GM13977 (cell line): ENCODE results near the gene CFAP100.

Source experiments
- DNase-seq: peaks from one replicate; pipeline ENCODE4 v3.0.0; 2012; ENCODE audit warnings: low spot score
- in situ Hi-C: fragments of 300-500 bp; cut with MboI; formaldehyde crosslinking; loops from one replicate; pipeline ENCODE4 v1.12.0; 2022; ENCODE audit warnings: low sequenced_read_pairs, low pct_unique_long_range_greater_than_20kb, mixed read lengths, inconsistent platforms; ENCODE audit not compliant: unreplicated experiment
- TF ChIP-seq, protein P1 (sequence below): IDR thresholded peaks from 2 replicates; pipeline ENCODE4 v1.5.1; 2012; ENCODE audit warnings: mild to moderate bottlenecking, control low read depth; ENCODE audit not compliant: insufficient read depth; ENCODE audit errors: extremely low read depth, missing control alignments

CFAP100 gene

DNA sequence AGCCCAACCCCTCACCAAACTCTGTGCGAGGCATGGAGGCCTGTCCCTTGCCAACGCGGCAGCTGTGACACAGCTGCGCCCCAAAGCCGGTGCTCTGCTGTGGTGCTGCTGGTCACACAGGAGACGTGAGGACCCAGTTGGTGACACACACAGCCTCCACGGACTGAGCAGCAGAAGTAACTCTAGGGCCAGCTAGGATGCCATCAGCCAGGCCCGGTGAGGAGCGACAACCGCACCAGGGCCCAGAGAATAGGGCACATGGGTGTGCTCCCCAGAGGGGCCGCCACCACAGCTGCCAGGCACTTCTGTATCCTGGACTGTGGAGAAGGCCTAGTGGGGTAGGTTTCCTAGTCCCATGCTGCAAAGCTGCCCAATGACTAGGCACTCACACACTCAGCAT lies 70.3 kb downstream of the CFAP100 start:
- in situ Hi-C loops, result no loop called here
- TF ChIP-seq, protein P1, sequence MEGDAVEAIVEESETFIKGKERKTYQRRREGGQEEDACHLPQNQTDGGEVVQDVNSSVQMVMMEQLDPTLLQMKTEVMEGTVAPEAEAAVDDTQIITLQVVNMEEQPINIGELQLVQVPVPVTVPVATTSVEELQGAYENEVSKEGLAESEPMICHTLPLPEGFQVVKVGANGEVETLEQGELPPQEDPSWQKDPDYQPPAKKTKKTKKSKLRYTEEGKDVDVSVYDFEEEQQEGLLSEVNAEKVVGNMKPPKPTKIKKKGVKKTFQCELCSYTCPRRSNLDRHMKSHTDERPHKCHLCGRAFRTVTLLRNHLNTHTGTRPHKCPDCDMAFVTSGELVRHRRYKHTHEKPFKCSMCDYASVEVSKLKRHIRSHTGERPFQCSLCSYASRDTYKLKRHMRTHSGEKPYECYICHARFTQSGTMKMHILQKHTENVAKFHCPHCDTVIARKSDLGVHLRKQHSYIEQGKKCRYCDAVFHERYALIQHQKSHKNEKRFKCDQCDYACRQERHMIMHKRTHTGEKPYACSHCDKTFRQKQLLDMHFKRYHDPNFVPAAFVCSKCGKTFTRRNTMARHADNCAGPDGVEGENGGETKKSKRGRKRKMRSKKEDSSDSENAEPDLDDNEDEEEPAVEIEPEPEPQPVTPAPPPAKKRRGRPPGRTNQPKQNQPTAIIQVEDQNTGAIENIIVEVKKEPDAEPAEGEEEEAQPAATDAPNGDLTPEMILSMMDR, result no peak
- DNase-seq, result no peak

DNA sequence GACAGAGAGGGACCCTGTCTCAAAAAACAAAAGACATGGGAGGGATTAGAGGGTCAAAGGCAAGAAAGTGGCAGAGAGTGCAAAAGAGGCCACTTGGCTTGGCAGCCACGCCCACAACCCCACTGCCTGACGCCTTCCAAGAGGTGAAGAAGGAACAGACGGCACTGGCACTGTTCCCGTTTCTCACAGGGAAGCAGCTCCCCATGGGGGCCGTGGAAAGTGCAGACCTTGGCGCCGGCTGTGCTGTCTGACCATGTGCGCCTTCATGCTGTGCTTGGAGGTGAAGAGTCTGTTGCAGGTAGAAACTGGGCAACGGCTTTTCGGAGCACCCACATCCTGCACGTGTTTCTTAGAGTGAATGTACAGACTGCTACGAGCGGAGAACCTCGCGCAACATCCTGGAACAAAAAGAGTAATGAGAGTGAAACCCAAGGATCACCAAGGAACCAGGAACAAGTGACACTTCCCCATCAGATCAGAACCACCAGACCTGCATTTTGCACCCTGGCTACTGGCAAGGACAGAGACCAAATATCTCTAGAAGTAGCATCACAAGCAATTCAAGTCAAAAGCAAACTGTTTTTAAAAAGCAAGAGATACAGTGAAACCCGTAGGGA lies 71.3 kb downstream of the CFAP100 start:
- DNase-seq, result no peak
- in situ Hi-C loops, result no loop called here
- TF ChIP-seq, protein P1, result no peak

DNA sequence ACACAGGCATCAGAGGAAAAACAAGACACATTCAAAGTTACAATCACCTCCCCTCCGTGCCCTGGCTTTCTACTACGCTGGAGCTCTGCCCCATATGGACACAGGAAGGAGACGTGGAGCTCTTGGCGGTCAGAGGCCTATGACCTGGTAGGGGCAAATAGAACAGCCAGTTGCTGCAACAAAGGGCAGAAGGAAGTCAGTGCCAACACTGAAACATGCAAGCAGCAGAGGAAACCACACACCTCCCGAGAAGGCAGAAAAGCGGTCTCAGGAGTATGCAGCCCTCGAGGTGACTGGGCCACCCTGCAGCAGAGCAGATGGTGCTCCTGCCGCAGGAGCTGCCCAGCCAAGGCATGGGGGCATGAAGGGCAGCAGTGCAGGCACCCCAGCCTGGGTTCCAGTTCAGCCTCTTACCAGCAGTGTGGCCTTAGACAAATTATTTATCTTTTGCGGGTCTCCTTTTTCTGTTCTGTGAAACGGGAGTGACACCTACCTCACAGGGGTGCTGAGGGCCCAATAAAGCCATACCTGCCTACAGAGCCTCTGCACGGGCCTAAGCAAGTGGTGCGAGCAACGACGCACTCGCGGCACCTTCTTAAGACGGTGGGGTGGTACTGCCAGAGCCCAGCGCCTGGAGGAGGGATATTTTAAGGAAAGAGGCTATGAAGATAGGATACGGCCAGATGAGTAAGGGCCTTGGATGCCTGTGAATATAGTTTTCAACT lies 72.3 kb downstream of the CFAP100 start:
- in situ Hi-C loops, result no loop called here
- no peak for DNase-seq
- TF ChIP-seq, protein P1, result no peak

DNA sequence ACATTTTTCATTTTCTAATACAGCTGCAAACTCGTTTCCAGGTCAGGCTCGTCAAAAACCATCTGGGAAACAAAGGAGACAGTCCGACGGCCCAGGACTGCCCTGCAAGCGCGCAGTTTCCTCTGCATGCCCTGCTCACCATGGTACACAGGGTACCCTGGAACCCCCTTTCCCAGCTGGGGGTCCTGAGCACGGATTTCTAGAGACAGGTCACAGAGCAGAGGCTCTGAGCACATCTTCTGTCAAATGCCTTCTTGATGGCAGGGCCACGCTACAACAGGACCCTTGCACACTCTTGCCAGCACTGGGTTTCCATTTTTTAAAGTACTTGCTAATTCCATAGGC lies 72.9 kb downstream of the CFAP100 start:
- no peak for DNase-seq
- in situ Hi-C loops, result no loop called here
- TF ChIP-seq, protein P1, result no peak

DNA sequence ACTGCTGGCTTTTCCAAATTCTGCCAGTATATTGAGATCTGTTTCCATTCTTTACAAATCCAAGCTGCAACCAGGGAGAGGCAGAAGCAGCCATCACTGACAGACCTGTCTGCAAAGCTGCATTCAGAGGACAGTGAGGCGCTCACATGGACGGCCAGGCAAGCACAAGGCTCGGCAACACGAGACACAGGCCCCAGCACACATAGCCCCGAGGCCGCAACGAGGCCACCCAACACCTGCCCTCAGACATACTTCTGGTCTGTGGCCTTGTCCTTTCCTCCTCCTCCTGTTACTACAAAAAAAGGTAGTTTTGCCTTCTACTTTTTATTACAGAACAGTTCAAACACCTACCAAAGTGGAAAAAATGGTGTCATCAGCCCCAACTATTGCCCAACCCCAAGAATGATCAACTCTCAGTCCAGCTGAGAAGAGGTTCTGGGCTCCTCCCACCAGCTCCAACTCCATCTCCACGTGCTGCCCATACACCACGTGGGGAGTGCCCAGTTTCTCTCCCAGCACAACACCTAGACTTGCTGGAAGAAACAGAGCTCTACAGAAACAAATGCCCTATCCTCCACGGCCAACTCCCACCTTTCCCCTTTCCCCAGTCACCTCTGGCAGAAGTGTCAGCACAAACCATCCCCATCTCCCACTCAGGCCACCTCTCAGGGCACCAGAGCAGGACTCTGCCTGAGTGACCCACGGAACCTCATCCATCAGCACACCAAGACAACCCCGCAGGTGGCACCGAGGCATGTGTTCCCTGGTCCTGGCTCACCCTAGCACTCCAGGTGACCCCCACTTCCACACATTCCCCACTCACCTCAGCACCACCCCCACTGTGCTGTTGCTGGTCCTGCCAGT lies 73.6 kb downstream of the CFAP100 start:
- no peak for DNase-seq
- in situ Hi-C loops, result no loop called here
- TF ChIP-seq, protein P1, result no peak

DNA sequence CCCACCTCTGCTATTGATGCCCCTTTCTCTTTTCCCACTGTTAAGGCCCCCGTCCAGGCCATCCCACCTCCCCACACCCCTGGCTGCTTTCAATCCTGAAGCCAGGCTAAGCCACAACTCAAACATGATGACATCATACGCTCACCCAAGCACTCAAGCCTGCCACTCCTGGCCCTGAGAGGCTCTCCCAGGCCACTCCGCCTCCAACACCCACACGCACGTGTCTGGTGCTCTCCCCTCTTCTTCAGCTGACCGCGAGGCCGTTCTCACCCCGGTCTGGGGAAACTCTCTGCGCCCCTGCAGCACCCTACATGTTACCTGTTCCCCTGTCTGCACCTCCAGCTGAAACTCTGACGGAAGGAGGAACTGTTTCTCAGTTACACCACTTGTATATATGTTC lies 74.8 kb downstream of the CFAP100 start:
- no peak for DNase-seq
- TF ChIP-seq, protein P1, result no peak
- in situ Hi-C loops, result no loop called here
